HG03108 (cell line): ENCODE results near the gene CEACAM3.

Experiments used
- ATAC-seq: cut with Tn5 transposase; IDR thresholded peaks from one replicate; pipeline ENCODE4 v1.9.1; 2021; ENCODE audit warnings: moderate library complexity; ENCODE audit not compliant: unreplicated experiment

CEACAM3 gene

GRCh38 chr19:41843371-41843770 lies 47.0 kb downstream of the CEACAM3 start:
- no peak for ATAC-seq

- no peak for ATAC-seq
Observed at GRCh38 chr19:41844601-41845000, 48.2 kb downstream of the CEACAM3 start, which contains the start of gene LYPD4. Gene LYPD4 (minus strand): TSS chr19:41844683. CDS start chr19:41839285, 5,398 bp downstream.

- no peak for ATAC-seq
Observed at GRCh38 chr19:41845001-41845050, 48.4 kb downstream of the CEACAM3 start, which contains the start of gene DMRTC2. Gene DMRTC2 (plus strand): TSS chr19:41845042. CDS start chr19:41847429, 2,387 bp downstream.

- no peak for ATAC-seq
Observed at GRCh38 chr19:41845051-41845590, 48.7 kb downstream of the CEACAM3 start.

- ATAC-seq: no peak
Observed at GRCh38 chr19:41847351-41848105, 51.1 kb downstream of the CEACAM3 start.

- ATAC-seq: no peak
Observed at GRCh38 chr19:41848666-41849065, 52.3 kb downstream of the CEACAM3 start.

- ATAC-seq: no peak
Observed at GRCh38 chr19:41849067-41849466, 52.7 kb downstream of the CEACAM3 start.

- no peak for ATAC-seq
Observed at GRCh38 chr19:41850381-41850780, 54.0 kb downstream of the CEACAM3 start.

- ATAC-seq: no peak
Observed at GRCh38 chr19:41851456-41851855, 55.1 kb downstream of the CEACAM3 start.

- no peak for ATAC-seq
Observed at GRCh38 chr19:41853344-41853743, 57.0 kb downstream of the CEACAM3 start.

- ATAC-seq: no peak
Observed at GRCh38 chr19:41853768-41854167, 57.4 kb downstream of the CEACAM3 start.

GRCh38 chr19:41859213-41859617 lies 62.8 kb downstream of the CEACAM3 start:
- no peak for ATAC-seq

- peak; percentile 72 for ATAC-seq
Observed at GRCh38 chr19:41859618-41860418, 63.4 kb downstream of the CEACAM3 start, which contains the start of gene RPS19. Gene RPS19 (plus strand): TSS chr19:41860255. CDS start chr19:41860775, 520 bp downstream.

GRCh38 chr19:41860419-41861115 lies 64.2 kb downstream of the CEACAM3 start:
- ATAC-seq: no peak
